Fibroblast of skin of abdomen (primary cell): Measurements from ENCODE around the gene NAALADL2.
"Not testable (repeated sequence)": the region's sequence is repeated elsewhere in the genome, so short reads cannot be mapped to it uniquely, and the experiment has no call there.

Experiments used
- DNase-seq: peaks from one replicate; pipeline ENCODE4 v3.0.0-alpha.2; 2013

NAALADL2 gene

GRCh38 chr3:175787109-175787508, 928.0 kb downstream of the NAALADL2 start:
- not testable (repeated sequence) for DNase-seq

GRCh38 chr3:175792245-175792644, 933.1 kb downstream of the NAALADL2 start:
- DNase-seq: no peak

DNA sequence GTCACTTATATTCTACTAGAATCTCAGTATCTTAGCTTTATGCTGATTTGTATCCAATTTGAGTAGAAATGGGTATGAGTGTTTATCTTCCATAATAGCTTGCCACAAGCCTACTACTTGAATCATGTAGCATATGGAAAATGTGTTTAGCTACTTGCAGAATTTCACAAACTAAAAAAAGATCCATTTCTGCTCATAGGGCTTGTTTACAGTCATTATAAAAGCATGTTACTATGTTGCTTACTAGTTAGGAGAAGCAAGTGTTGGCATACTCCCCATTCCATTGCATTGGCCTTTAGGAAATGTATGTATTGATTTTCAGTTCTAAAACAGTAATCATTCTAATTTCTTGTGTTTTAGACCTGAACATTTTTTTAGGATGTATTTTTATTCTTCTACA, 939.2 kb downstream of the NAALADL2 start:
- DNase-seq: no peak

DNA sequence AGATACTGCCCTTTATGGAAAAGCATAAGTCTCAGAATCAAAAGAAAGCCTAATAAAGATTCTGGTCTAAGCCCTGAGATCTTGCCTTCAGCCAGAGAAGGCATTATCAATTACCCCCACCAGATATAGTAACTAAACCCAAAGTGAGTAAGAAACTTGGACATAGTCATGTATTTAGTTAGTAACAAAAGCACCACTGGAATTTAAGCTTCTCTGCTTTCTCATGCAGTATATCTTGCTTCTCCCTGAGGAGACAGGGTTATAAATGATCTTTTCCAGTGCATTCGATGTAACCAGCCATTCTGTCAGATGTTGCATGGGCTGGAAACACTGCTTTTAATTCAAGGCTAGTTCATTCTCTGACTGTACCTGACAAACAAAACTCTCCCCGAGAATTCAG, 946.7 kb downstream of the NAALADL2 start:
- no peak for DNase-seq

DNA sequence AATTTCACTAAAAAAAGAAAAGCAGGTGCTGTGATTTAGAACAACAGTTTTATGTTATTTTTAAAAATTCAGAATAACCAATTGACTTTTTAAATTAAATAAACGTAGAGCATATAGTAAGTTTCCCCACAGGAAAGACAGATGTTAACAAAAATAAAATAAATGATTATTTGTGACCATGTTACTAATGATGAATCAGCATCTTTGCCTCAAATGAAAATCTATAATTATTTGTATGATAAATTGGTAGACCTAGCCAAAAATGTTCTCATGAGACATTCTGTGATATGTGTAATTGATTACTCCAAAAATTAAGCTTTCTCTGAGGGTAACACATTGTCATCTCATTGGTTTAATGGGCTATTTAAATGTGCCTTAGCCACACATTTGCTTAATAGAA, 948.0 kb downstream of the NAALADL2 start:
- DNase-seq: no peak

GRCh38 chr3:175818811-175819464, 959.8 kb downstream of the NAALADL2 start:
- no peak for DNase-seq

DNA sequence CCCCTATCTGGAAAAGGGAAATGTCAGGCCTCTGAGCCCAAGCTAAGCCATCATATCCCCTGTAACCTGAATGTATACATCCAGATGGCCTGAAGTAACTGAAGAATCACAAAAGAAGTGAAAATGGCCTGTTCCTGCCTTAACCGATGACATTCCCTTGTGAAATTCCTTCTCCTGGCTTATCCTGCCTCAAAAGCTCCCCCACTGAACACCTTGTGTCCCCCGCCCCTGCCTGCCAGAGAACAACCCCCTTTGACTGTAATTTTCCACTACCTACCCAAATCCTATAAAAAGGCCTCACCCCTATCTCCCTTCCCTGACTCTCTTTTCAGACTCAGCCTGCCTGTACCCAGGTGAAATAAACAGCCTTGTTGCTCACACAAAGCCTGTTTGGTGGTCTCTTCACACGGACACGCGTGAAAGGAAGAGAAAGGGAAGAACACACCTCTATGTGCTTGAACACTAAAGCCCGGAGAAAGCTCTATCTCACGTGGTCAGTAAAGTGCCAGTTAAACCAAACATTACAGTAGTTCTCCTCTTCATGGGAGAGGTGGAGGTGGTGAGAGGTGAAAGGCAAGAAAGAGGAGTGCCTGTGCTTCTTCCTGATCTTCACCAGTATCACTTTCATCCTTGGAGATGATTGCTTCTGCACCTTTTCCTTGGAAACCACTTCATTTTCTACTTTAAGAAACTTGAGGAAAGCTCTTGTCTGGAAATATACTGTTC, 963.8 kb downstream of the NAALADL2 start:
- not testable (repeated sequence) for DNase-seq

- not testable (repeated sequence) for DNase-seq
Measured at GRCh38 chr3:175825016-175825580, 966.0 kb downstream of the NAALADL2 start.

DNA sequence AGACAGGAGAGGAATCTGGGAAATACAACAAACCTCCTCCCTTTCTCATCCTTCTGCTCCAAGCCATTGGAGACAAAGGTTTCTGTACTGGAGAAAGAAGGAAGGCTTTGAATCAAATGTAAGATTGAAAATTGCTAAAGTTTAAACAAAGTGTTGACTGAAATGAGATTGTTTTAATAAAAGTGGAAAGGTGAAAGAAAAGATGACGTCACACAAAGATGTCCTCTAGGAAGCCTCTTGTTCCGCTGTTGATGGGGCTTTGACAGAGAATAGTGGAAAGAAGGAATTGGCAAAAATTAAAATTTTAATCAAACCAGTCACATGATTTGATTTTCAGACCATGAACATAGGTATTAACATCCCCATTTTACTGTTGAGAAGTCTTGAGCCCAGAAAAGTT, 967.6 kb downstream of the NAALADL2 start:
- no peak for DNase-seq

DNA sequence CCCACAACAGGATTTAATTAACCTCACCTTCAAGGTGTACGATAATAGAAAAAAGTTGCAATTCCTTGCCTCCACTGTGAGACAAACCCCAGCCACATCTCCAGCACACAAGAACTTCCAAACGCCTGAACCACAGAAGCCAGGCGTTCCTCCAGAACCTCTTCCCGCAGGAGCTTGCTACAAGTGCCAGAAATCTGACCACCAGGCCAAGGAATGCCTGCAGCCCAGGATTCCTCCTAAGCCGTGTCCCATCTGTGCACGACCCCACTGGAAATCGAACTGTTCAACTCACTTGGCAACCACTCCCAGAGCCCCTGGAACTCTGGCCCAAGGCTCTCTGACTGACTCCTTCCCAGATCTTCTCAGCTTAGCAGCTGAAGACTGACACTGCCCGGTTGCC, 970.7 kb downstream of the NAALADL2 start:
- not testable (repeated sequence) for DNase-seq

DNA sequence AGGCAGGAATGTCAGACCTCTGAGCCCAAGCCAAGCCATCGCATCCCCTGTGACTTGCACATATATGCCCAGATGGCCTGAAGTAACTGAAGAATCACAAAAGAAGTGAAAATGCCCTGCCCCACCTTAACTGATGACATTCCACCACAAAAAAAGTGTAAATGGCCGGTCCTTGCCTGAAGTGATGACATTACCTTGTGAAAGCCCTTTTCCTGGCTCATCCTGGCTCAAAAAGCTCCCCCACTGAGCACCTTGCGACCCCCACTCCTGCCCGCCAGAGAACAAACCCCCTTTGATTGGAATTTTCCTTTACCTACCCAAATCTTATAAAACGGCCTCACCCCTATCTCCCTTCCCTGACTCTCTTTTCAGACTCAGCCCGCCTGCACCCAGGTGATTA, 976.6 kb downstream of the NAALADL2 start:
- DNase-seq: not testable (repeated sequence)

DNA sequence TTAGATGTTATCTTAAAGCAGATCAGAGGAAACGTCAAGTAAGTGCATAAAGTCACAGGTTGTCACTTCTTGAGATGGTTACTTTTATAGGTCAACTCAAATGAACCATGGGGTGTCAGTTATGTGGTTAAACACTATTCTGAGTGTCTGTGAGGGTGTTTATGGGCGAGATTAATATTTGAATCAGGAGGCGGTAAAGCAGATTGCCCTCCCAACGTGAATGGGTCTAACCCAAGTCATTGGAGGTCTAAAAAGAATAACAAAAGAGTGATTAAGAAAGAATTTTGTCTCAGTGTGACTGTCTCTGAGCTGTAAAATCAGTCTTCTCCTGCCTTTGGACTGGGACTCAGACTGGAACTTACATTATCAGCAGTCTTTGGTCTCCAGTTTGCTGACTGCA, 977.5 kb downstream of the NAALADL2 start:
- no peak for DNase-seq

DNA sequence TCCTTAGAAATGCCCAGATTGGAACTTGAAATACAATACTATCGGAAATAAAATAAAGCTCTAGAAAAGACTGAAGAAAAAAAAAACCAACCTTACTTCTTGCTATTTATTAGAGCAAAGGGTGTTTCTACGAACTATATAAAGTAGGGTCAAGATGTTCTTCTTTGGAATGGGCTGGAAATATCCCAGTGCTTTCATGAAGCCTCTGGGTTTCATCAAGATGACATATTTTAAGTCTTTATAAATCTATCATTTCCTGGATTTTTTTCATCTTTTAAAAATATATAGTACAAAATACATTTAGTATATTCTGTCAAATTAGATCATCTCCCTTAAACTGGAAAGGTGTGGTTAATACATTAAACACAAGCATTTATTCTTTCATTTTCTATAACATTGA, 978.8 kb downstream of the NAALADL2 start:
- no peak for DNase-seq

DNA sequence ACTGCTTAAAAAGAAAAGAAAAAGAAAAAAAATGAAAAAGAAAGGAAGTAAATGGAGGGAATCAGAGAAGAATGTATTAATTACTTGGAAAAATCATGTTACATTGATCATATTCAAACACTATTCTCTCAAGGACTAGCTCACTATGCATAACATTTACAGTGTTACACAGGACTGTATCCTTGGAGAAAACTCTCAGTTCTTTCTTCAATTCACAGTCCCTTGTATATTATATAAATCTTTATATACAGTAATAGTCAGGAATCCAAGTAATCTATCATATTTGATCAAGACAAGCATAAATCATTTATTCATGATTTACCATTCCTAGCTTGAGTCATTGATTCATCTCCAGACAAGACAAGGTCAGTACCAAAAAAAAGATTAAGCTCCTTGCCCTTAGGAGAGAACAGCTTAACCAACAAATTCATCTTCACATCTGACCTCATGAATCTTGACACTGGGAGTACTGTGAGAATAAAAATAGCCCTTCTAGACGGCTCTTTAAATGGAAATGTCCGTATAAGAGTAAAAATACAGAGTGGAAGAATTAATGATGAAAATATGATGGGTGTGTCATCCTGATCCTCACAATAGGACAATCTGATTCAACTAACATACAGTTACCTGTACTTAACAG, 980.4 kb downstream of the NAALADL2 start:
- no peak for DNase-seq

- no peak for DNase-seq
Measured at GRCh38 chr3:175851541-175851940, 992.4 kb downstream of the NAALADL2 start.

DNA sequence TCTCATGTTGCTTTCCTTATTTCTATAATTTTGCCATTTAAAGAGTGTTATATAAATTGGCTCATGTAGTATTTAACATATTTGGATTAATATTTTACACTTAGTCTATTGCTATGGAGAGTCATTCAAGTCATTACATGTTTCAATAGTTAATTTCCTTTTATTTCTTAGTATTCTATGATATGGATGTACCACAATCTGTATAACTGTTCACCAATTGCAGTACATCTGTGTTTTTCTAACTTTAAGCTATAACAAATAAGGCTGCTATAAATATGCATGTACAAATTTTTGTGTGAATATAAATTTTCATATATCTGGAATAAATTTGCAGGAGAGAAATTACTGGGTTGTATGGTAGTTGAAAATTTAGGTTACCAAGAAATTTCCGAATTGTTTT, 993.4 kb downstream of the NAALADL2 start:
- no peak for DNase-seq

GRCh38 chr3:175857666-175858270, 998.6 kb downstream of the NAALADL2 start:
- DNase-seq: no peak
